Stomach (tissue), 9 donors: ENCODE measurements around the gene SUN5. TPM values are rescaled to one million over a fixed set of nuclear protein-coding genes. Genes with fewer than 3 reads are reported as not detected.

Experiments
- DNase-seq, 2 donors: peaks; one replicate each; pipeline versions ENCODE4 v3.0.0 to v3.0.0-alpha.2; 2013 to 2019
- H3K27ac ChIP-seq, 5 donors: fragments of 200-600 bp in 4 of 5; sonication (generic) in 4 of 5; one replicate each; pipeline ENCODE4 v1.5.1; 2013 to 2019; ENCODE audit warnings: mild to moderate bottlenecking in 1 of 5, moderate library complexity in 1 of 5
- H3K27me3 ChIP-seq, 3 donors: fragments of 200-600 bp; sonication (generic); one replicate each; pipeline ENCODE4 v1.5.1; 2017 to 2019; ENCODE audit warnings: mixed run types in 1 of 3
- H3K36me3 ChIP-seq, 4 donors: fragments of 200-600 bp; sonication (generic); 1 replicate in 3 of 4; 2 replicates in 1 of 4; pipeline ENCODE4 v1.5.1; 2016 to 2019
- H3K4me1 ChIP-seq, 4 donors: fragments of 200-600 bp; sonication (generic); one replicate each; pipeline ENCODE4 v1.5.1; 2016 to 2019
- H3K4me3 ChIP-seq, 4 donors: fragments of 200-600 bp; sonication (generic) in 3 of 4; one replicate each; pipeline ENCODE4 v1.5.1; 2016 to 2019; ENCODE audit warnings: mild to moderate bottlenecking in 1 of 4
- H3K9me3 ChIP-seq, 4 donors: fragments of 200-600 bp; sonication (generic); one replicate each; pipeline ENCODE4 v1.5.1; 2016 to 2019
- EP300 ChIP-seq: sonication (generic); formaldehyde crosslinking; IDR thresholded peaks from one replicate; pipeline ENCODE4 v1.6.1; 2017; ENCODE audit warnings: antibody characterized with exemption
- POLR2A ChIP-seq, 4 donors: fragments of 450-650 bp; IDR thresholded peaks; one replicate each; pipeline ENCODE4 v1.6.1; 2016; ENCODE audit warnings: antibody characterized with exemption in 4 of 4, control low read depth in 2 of 4, mild to moderate bottlenecking in 1 of 4, moderate library complexity in 1 of 4
- POLR2AphosphoS5 ChIP-seq, 3 donors: sonication (generic); formaldehyde crosslinking; IDR thresholded peaks; one replicate each; pipeline ENCODE4 v1.6.1; 2016; ENCODE audit warnings: antibody characterized with exemption in 3 of 3
- WGBS, 5 donors: extraction: QIAGEN DNeasy Blood & Tissue Kit in 3 of 5; methylation state at CpG; one replicate each; pipeline versions ENCODE4 v1.1.5 to v1.1.7; 2013 to 2018; 5-methylcytosine and 5-hydroxymethylcytosine counted together
- intact Hi-C: fragments of 100-400 bp; cut with DNase I; formaldehyde crosslinking; loops from one replicate; pipeline ENCODE4 v1.15.1; 2023; ENCODE audit warnings: low total_unique reads
- polyA plus RNA-seq, 3 donors: library from polyadenylated mRNA; stranded (reverse); fragments of 200-250 nt; gene quantifications; one replicate each; pipeline ENCODE4 v1.2.3, GENCODE V29; 2013
- total RNA-seq, 5 donors: library from RNA; depleted of rRNA; stranded (reverse); fragments of >200 nt; gene quantifications; one replicate each; pipeline versions ENCODE4 v1.1.0 to v1.2.3, GENCODE V29; 2014 to 2016
- TF ChIP-seq, protein P1 (sequence below), 7 experiments: fragments of 450-650 bp in 4 of 7; fragments of 200-600 bp in 3 of 7; sonication (generic) in 3 of 7; IDR thresholded peaks; one replicate each; pipeline ENCODE4 v1.5.1; 2016 to 2019; ENCODE audit warnings: antibody characterized with exemption in 7 of 7, control low read depth in 2 of 7, mild to moderate bottlenecking in 1 of 7
- donor health status: healthy with polysubstance abuse.
- donor health status: Bipolar disorder and iron deficiency.
- donor health status: healthy.

Gene SUN5
- total and polyA plus RNA-seq, 8 donors = not detected

GRCh38 chr20:33037456-33037855 lies 33.2 kb upstream of the SUN5 start:
- H3K4me3 ChIP-seq = no peak overlapping the region
- no peak overlapping the region for H3K27ac ChIP-seq
- H3K9me3 ChIP-seq = peaks cover 0 to 8% (median 4%) of the 10 kb centered on the region in 4 donors
- WGBS, 5 donors = 52 to 78% (median 64%) methylated on average over 5 of the region's 5 CpGs
- DNase-seq = no peak
- no peak for TF ChIP-seq POLR2AphosphoS5 (IDR thresholded peaks at IDR 0.05)
- H3K36me3 ChIP-seq = no peaks in the 10 kb centered on the region
- intact Hi-C loops = no loop called here
- no peaks in the 10 kb centered on the region for H3K4me1 ChIP-seq
- H3K27me3 ChIP-seq = no peaks in the 10 kb centered on the region

DNA sequence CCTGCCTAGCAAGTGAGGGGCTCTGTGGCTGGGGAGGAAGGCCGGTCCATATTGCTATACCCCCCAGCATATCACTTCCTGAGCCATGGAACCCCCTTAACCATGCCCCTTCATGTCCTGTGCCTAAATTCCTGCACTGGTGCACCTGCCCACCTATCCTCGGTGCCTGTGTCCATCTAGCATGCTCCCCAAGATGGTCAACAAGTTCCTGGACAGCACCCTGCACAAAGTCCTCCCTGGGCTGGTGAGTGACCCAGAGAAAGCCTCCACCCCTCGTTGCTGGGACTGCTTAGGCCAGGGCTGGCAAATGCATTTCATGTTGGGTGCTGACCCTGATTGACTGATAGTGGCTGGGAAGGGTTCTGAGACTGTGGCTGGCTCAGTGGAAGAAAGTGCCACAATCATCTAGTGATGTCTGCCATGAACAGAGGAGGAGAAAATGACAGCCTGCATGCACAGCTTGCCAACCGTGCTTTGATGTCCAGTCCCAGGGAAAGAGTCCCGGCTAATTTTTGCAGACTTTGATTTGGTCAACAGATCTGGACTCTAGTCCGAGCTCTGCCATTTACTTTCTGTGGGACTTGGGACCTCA lies 30.8 kb upstream of the SUN5 start:
- H3K4me3 ChIP-seq = no peak overlapping the region
- no peaks in the 10 kb centered on the region for H3K36me3 ChIP-seq
- H3K9me3 ChIP-seq = peaks cover 0 to 8% (median 4%) of the 10 kb centered on the region in 4 donors
- TF ChIP-seq EP300 = no peak
- TF ChIP-seq POLR2A (IDR thresholded peaks at IDR 0.05) = no peak
- TF ChIP-seq, protein P1, sequence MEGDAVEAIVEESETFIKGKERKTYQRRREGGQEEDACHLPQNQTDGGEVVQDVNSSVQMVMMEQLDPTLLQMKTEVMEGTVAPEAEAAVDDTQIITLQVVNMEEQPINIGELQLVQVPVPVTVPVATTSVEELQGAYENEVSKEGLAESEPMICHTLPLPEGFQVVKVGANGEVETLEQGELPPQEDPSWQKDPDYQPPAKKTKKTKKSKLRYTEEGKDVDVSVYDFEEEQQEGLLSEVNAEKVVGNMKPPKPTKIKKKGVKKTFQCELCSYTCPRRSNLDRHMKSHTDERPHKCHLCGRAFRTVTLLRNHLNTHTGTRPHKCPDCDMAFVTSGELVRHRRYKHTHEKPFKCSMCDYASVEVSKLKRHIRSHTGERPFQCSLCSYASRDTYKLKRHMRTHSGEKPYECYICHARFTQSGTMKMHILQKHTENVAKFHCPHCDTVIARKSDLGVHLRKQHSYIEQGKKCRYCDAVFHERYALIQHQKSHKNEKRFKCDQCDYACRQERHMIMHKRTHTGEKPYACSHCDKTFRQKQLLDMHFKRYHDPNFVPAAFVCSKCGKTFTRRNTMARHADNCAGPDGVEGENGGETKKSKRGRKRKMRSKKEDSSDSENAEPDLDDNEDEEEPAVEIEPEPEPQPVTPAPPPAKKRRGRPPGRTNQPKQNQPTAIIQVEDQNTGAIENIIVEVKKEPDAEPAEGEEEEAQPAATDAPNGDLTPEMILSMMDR (IDR thresholded peaks at IDR 0.05) = no peak
- TF ChIP-seq POLR2AphosphoS5 (IDR thresholded peaks at IDR 0.05) = no peak
- H3K27ac ChIP-seq = no peak overlapping the region
- no peaks in the 10 kb centered on the region for H3K4me1 ChIP-seq
- DNase-seq = no peak
- 59 to 76% (median 75%) methylated on average over 6 of the region's 6 CpGs for WGBS, 5 donors
- no peaks in the 10 kb centered on the region for H3K27me3 ChIP-seq
- intact Hi-C loops = no loop called here

GRCh38 chr20:33034115-33034514 lies 29.9 kb upstream of the SUN5 start:
- Histone ChIP-seq H3K9me3 (peaks cover 0 to 8% (median 4%) of the 10 kb centered on the region in 4 donors), H3K4me3 (no peak overlapping the region), H3K27ac (no peak overlapping the region), H3K4me1 (no peaks in the 10 kb centered on the region), H3K27me3 (peaks cover 0 to 5% (median 0%) of the 10 kb centered on the region in 3 donors), H3K36me3 (no peaks in the 10 kb centered on the region)
- TF ChIP-seq POLR2AphosphoS5 (IDR thresholded peaks at IDR 0.05) (no peak), POLR2A (IDR thresholded peaks at IDR 0.05) (no peak), EP300 (no peak)
- TF ChIP-seq, protein P1 (IDR thresholded peaks at IDR 0.05) = no peak
- WGBS, 5 donors = 71 to 99% (median 78%) methylated on average over 3 to 5 of the region's 5 CpGs
- intact Hi-C loops = no loop called here
- DNase-seq = no peak

DNA sequence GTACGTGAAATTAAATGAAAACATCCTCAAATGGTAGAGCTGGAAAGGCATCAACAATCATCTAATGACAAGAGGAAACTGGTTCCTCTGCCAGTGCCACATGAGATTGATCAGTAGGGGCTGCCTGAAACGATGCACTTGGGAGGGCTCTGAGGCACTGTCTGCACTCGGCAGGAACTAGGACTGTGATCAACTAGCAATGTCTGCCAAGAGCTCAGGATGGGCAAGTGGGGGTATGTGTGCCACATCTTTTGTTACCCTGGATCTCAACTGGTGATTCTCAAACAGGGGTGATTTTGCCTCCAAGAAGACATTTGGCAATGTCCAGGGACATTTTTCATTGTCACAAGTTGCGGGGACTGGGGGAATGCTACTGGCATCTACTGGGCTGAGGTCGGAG lies 29.1 kb upstream of the SUN5 start:
- no peak for DNase-seq
- Histone ChIP-seq H3K36me3 (no peaks in the 10 kb centered on the region), H3K9me3 (peaks cover 0 to 8% (median 4%) of the 10 kb centered on the region in 4 donors), H3K4me3 (no peak overlapping the region), H3K27ac (no peak overlapping the region), H3K4me1 (no peaks in the 10 kb centered on the region), H3K27me3 (peaks cover 0 to 12% (median 0%) of the 10 kb centered on the region in 3 donors)
- intact Hi-C loops = no loop called here
- WGBS, 5 donors = 62 to 78% (median 69%) methylated on average over 5 of the region's 5 CpGs
- no peak for TF ChIP-seq POLR2AphosphoS5 (IDR thresholded peaks at IDR 0.05)

DNA sequence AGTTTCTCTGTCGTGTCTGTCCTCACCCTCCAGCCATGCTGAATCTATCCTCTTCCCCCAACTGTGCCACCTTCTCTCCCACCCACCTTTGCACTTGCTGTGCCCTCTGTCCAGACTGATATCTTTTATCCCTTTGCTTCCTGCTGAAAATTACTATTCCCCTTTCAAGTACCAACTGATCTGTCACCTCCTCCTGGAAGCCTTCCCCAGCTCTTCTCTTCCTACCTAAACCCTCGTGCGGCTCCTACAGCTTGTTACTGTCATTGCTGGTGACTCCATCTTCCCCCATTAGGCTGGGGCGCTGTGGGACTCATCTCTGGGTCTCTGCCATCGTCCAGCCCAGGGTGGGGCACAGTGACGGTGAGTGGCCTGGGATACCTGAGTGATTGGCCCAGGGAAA lies 28.3 kb upstream of the SUN5 start:
- DNase-seq = no peak
- intact Hi-C loops = no loop called here
- TF ChIP-seq EP300 (no peak), POLR2AphosphoS5 (IDR thresholded peaks at IDR 0.05) (no peak)
- TF ChIP-seq, protein P1 (IDR thresholded peaks at IDR 0.05) = no peak
- Histone ChIP-seq H3K36me3 (no peaks in the 10 kb centered on the region), H3K9me3 (peaks cover 0 to 8% (median 4%) of the 10 kb centered on the region in 4 donors), H3K4me3 (no peak overlapping the region), H3K4me1 (no peaks in the 10 kb centered on the region), H3K27ac (no peak overlapping the region), H3K27me3 (peaks cover 0 to 20% (median 0%) of the 10 kb centered on the region in 3 donors)
- 74 to 77% (median 75%) methylated on average over 6 of the region's 6 CpGs for WGBS, 5 donors
